Left ventricle myocardium inferior (tissue), 1 donor: ENCODE measurements around the gene TSACC. TPM values are rescaled to one million over a fixed set of nuclear protein-coding genes. Genes with fewer than 3 reads are reported as not detected.

Experiments
- DNase-seq: peaks from one replicate; pipeline ENCODE4 v3.0.0-alpha.2; 2020
- H3K27ac ChIP-seq: fragments of 200-600 bp; replicated peaks from 2 replicates; pipeline ENCODE4 v1.8.0; 2021
- H3K27me3 ChIP-seq: fragments of 200-600 bp; 2 replicates; pipeline ENCODE4 v1.8.0; 2021; ENCODE audit warnings: low read depth
- H3K36me3 ChIP-seq: fragments of 200-600 bp; 2 replicates; pipeline ENCODE4 v1.8.0; 2021
- H3K4me1 ChIP-seq: fragments of 200-600 bp; 2 replicates; pipeline ENCODE4 v1.8.0; 2021
- H3K4me3 ChIP-seq: fragments of 200-600 bp; 2 replicates; pipeline ENCODE4 v1.8.0; 2021; ENCODE audit warnings: mild to moderate bottlenecking, moderate library complexity
- H3K9me3 ChIP-seq: fragments of 200-600 bp; replicated peaks from 2 replicates; pipeline ENCODE4 v1.8.0; 2021
- CTCF ChIP-seq: fragments of 200-600 bp; IDR thresholded peaks from 2 replicates; pipeline ENCODE4 v1.8.0; 2021; ENCODE audit warnings: antibody characterized with exemption, mild to moderate bottlenecking, borderline replicate concordance
- intact Hi-C: fragments of 100-400 bp; cut with micrococcal nuclease; formaldehyde crosslinking; loops from one replicate; pipeline ENCODE4 v1.11.0; 2022
- total RNA-seq: library from RNA; stranded (reverse); fragmentation: NEBNext Ultra II Directional; extraction: Animal tissue kit (Norgen Biotek cat#: 25700); gene quantifications from one replicate; pipeline ENCODE4 v1.2.1, GENCODE V29; 2021
- donor health status: DM: no; HTN: yes; CAD: no; lungs with severe emphysema.

Gene TSACC
- total RNA-seq, 1 donor from 2014 or later: 0.58 TPM

GRCh38 chr1:156295391-156295947 lies 42.9 kb upstream of the TSACC start, which contains the start of gene GLMP:
GLMP (minus strand) TSS chr1:156295679; CDS start chr1:156295645, 34 bp downstream.
- peak; percentile 65 for DNase-seq
- H3K4me1 ChIP-seq: peaks cover 31% of the 10 kb centered on the region
- H3K9me3 ChIP-seq: no peaks in the 10 kb centered on the region
- no peak for TF ChIP-seq CTCF
- no peaks in the 10 kb centered on the region for H3K27me3 ChIP-seq
- peak within 1 kb of the TSS; percentile 81 for H3K4me3 ChIP-seq
- H3K27ac ChIP-seq: peak within 1 kb of the TSS; percentile 66
- H3K36me3 ChIP-seq: no peaks in the 10 kb centered on the region
- intact Hi-C loops: no loop called here

GRCh38 chr1:156298852-156299357 lies 39.4 kb upstream of the TSACC start, which contains the start of gene VHLL:
VHLL (minus strand) TSS chr1:156299307; CDS start chr1:156299189, 118 bp downstream.
- Histone ChIP-seq H3K36me3 (no peaks in the 10 kb centered on the region), H3K27ac (no peak within 1 kb of the TSS), H3K4me3 (no peak within 1 kb of the TSS), H3K9me3 (no peaks in the 10 kb centered on the region), H3K4me1 (peaks cover 18% of the 10 kb centered on the region), H3K27me3 (no peaks in the 10 kb centered on the region)
- DNase-seq: no peak
- intact Hi-C loops: no loop called here
- no peak for TF ChIP-seq CTCF

- no peak overlapping the region for H3K4me3 ChIP-seq
- no peak for TF ChIP-seq CTCF
- H3K27me3 ChIP-seq: no peaks in the 10 kb centered on the region
- H3K9me3 ChIP-seq: no peaks in the 10 kb centered on the region
- H3K27ac ChIP-seq: no peak overlapping the region
- H3K36me3 ChIP-seq: peaks cover 36% of the 10 kb centered on the region
- DNase-seq: no peak
- intact Hi-C loops: no loop called here
- no peaks in the 10 kb centered on the region for H3K4me1 ChIP-seq
Measured at GRCh38 chr1:156303241-156303640, 35.1 kb upstream of the TSACC start.

GRCh38 chr1:156305215-156305614 lies 33.1 kb upstream of the TSACC start:
- Histone ChIP-seq H3K4me3 (no peak overlapping the region), H3K4me1 (no peaks in the 10 kb centered on the region), H3K27ac (no peak overlapping the region), H3K9me3 (no peaks in the 10 kb centered on the region), H3K27me3 (no peaks in the 10 kb centered on the region), H3K36me3 (peaks cover 56% of the 10 kb centered on the region)
- intact Hi-C loops: no loop called here
- no peak for DNase-seq
- TF ChIP-seq CTCF: no peak

- no peak for DNase-seq
- Histone ChIP-seq H3K9me3 (no peaks in the 10 kb centered on the region), H3K4me1 (no peaks in the 10 kb centered on the region), H3K27ac (no peak overlapping the region), H3K36me3 (peaks cover 84% of the 10 kb centered on the region), H3K4me3 (no peak overlapping the region), H3K27me3 (no peaks in the 10 kb centered on the region)
- TF ChIP-seq CTCF: no peak
- intact Hi-C loops: no loop called here
Measured at GRCh38 chr1:156308078-156308477, 30.2 kb upstream of the TSACC start.
